GM12892 (cell line): ENCODE results near the gene IFRD2.

Experiments
- POLR2AphosphoS5 ChIP-seq: IDR thresholded peaks from 2 replicates; pipeline ENCODE4 v1.6.1; 2011; ENCODE audit warnings: low read depth, low read length, control low read depth
- TAF1 ChIP-seq: IDR thresholded peaks from 2 replicates; pipeline ENCODE4 v1.6.1; 2011; ENCODE audit warnings: low read depth, mild to moderate bottlenecking, control low read depth, low read length, borderline replicate concordance

GRCh38 chr3:50266017-50266416 is 26.2 kb downstream of the IFRD2 start:
- TF ChIP-seq POLR2AphosphoS5 (no peak), TAF1 (no peak)
